Skeletal muscle cell (primary cell): ENCODE results near the gene NRXN3.

Source experiments
- DNase-seq: peaks from one replicate; pipeline ENCODE4 v3.0.0-alpha.2; 2010; ENCODE audit warnings: low read depth
- H3K4me3 ChIP-seq: 2 replicates; pipeline ENCODE4 v1.5.1; 2011; ENCODE audit warnings: low read depth, mild to moderate bottlenecking, control low read depth, low read length, moderate library complexity

Gene NRXN3

GRCh38 chr14:79705126-79705894 is 1535.1 kb downstream of the NRXN3 start:
- DNase-seq: no peak
- H3K4me3 ChIP-seq: no peak overlapping the region

- no peak overlapping the region for H3K4me3 ChIP-seq
- DNase-seq: no peak
Observed at GRCh38 chr14:79706382-79706781, 1536.2 kb downstream of the NRXN3 start.

GRCh38 chr14:79708426-79709388 is 1538.5 kb downstream of the NRXN3 start:
- no peak for DNase-seq
- H3K4me3 ChIP-seq: no peak overlapping the region

- DNase-seq: no peak
- H3K4me3 ChIP-seq: no peak overlapping the region
Observed at GRCh38 chr14:79709573-79709972, 1539.4 kb downstream of the NRXN3 start.

GRCh38 chr14:79712302-79712950 is 1542.3 kb downstream of the NRXN3 start:
- no peak overlapping the region for H3K4me3 ChIP-seq
- DNase-seq: no peak

GRCh38 chr14:79721399-79722084 is 1551.4 kb downstream of the NRXN3 start:
- no peak for DNase-seq

GRCh38 chr14:79724934-79725717 is 1555.0 kb downstream of the NRXN3 start:
- H3K4me3 ChIP-seq: no peak overlapping the region
- DNase-seq: no peak

More at GRCh38 chr14:79721399-79722084, 1551.4 kb downstream of the NRXN3 start:
- no peak overlapping the region for H3K4me3 ChIP-seq

GRCh38 chr14:79727900-79728299 is 1557.7 kb downstream of the NRXN3 start:
- DNase-seq: no peak
- H3K4me3 ChIP-seq: no peak overlapping the region

- no peak for DNase-seq
Observed at GRCh38 chr14:79728331-79728730, 1558.2 kb downstream of the NRXN3 start.

GRCh38 chr14:79729731-79730130 is 1559.6 kb downstream of the NRXN3 start:
- no peak for DNase-seq
- H3K4me3 ChIP-seq: no peak overlapping the region

More at GRCh38 chr14:79728331-79728730, 1558.2 kb downstream of the NRXN3 start:
- H3K4me3 ChIP-seq: no peak overlapping the region

- no peak for DNase-seq
- no peak overlapping the region for H3K4me3 ChIP-seq
Observed at GRCh38 chr14:79730196-79730595, 1560.0 kb downstream of the NRXN3 start.

GRCh38 chr14:79730953-79731352 is 1560.8 kb downstream of the NRXN3 start:
- no peak for DNase-seq
- no peak overlapping the region for H3K4me3 ChIP-seq

GRCh38 chr14:79732911-79733655 is 1562.9 kb downstream of the NRXN3 start:
- DNase-seq: no peak
- no peak overlapping the region for H3K4me3 ChIP-seq

GRCh38 chr14:79734151-79734550 is 1564.0 kb downstream of the NRXN3 start:
- DNase-seq: no peak
- no peak overlapping the region for H3K4me3 ChIP-seq

GRCh38 chr14:79734656-79735055 is 1564.5 kb downstream of the NRXN3 start:
- no peak for DNase-seq
- no peak overlapping the region for H3K4me3 ChIP-seq

- no peak for DNase-seq
Observed at GRCh38 chr14:79735121-79735520, 1564.9 kb downstream of the NRXN3 start.

GRCh38 chr14:79740066-79740601 is 1570.0 kb downstream of the NRXN3 start:
- no peak overlapping the region for H3K4me3 ChIP-seq
- DNase-seq: no peak

More at GRCh38 chr14:79735121-79735520, 1564.9 kb downstream of the NRXN3 start:
- H3K4me3 ChIP-seq: no peak overlapping the region

GRCh38 chr14:79742142-79742541 is 1572.0 kb downstream of the NRXN3 start:
- H3K4me3 ChIP-seq: no peak overlapping the region
- DNase-seq: no peak
